Fibroblast of skin of left biceps (primary cell): ENCODE measurements around the gene RNGTT.

ENCODE experiments used
- DNase-seq, 2 experiments: peaks; one replicate each; pipeline ENCODE4 v3.0.0-alpha.2; 2013; ENCODE audit warnings: low read depth in 2 of 2

The RNGTT gene

GRCh38 chr6:88561034-88561953 lies 402.1 kb downstream of the RNGTT start:
- DNase-seq: no peak
